Liver (tissue), 9 donors: ENCODE results near the gene ERN1. TPM values are rescaled to one million over a fixed set of nuclear protein-coding genes. Genes with fewer than 3 reads are reported as not detected.

ENCODE experiments used
- DNase-seq: peaks from one replicate; pipeline ENCODE4 v3.0.0-alpha.2; 2017; ENCODE audit warnings: low spot score
- H3K27ac ChIP-seq, 2 donors: one replicate each; pipeline ENCODE4 v1.7.0; 2013; ENCODE audit warnings: inconsistent platforms in 2 of 2, low read length in 2 of 2, control low read depth in 1 of 2, low read depth in 1 of 2, mild to moderate bottlenecking in 1 of 2
- H3K27me3 ChIP-seq, 4 donors: one replicate each; pipeline versions ENCODE4 v1.6.1 to v1.7.0; 2013; ENCODE audit warnings: low read length in 3 of 4, inconsistent platforms in 1 of 4, mild to moderate bottlenecking in 1 of 4, moderate library complexity in 1 of 4; ENCODE audit not compliant: control insufficient read depth in 4 of 4, insufficient read depth in 4 of 4
- H3K36me3 ChIP-seq, 4 donors: one replicate each; pipeline versions ENCODE4 v1.6.1 to v1.7.0; 2013; ENCODE audit warnings: low read length in 3 of 4, mild to moderate bottlenecking in 3 of 4, low read depth in 1 of 4, moderate library complexity in 1 of 4; ENCODE audit not compliant: control insufficient read depth in 4 of 4, insufficient read depth in 3 of 4
- H3K4me1 ChIP-seq, 4 donors: one replicate each; pipeline versions ENCODE4 v1.6.1 to v1.7.0; 2013; ENCODE audit warnings: low read length in 3 of 4, mild to moderate bottlenecking in 3 of 4, moderate library complexity in 1 of 4; ENCODE audit not compliant: control insufficient read depth in 4 of 4, insufficient read depth in 4 of 4
- H3K4me3 ChIP-seq, 3 donors: one replicate each; pipeline versions ENCODE4 v1.6.1 to v1.7.0; 2013; ENCODE audit warnings: low read length in 3 of 3, control low read depth in 1 of 3, low read depth in 1 of 3, mild to moderate bottlenecking in 1 of 3
- H3K9ac ChIP-seq, 2 donors: one replicate each; pipeline ENCODE4 v1.7.0; 2013; ENCODE audit warnings: low read length in 2 of 2, mild to moderate bottlenecking in 2 of 2, moderate library complexity in 2 of 2, control low read depth in 1 of 2, low read depth in 1 of 2
- H3K9me3 ChIP-seq, 4 donors: one replicate each; pipeline versions ENCODE4 v1.6.1 to v1.7.0; 2013; ENCODE audit warnings: low read length in 3 of 4; ENCODE audit not compliant: control insufficient read depth in 4 of 4
- CTCF ChIP-seq: fragments of 150-350 bp; IDR thresholded peaks from 2 replicates; pipeline ENCODE4 v1.5.1; 2017; ENCODE audit warnings: improper control_type of control experiment, low read depth, low read length; ENCODE audit not compliant: missing input control
- FOXA1 ChIP-seq: IDR thresholded peaks from 2 replicates; pipeline ENCODE4 v1.6.1; 2016; ENCODE audit warnings: antibody characterized with exemption
- FOXA2 ChIP-seq: IDR thresholded peaks from 2 replicates; pipeline ENCODE4 v1.6.1; 2016; ENCODE audit warnings: antibody characterized with exemption
- GABPA ChIP-seq, 2 donors: IDR thresholded peaks in 1 of 2; conservative IDR thresholded peaks in 1 of 2; 2 replicates each; pipeline ENCODE4 v1.6.1; 2016; ENCODE audit warnings: antibody characterized with exemption in 2 of 2, mild to moderate bottlenecking in 1 of 2, moderate library complexity in 1 of 2
- JUND ChIP-seq, 2 donors: IDR thresholded peaks; 2 replicates each; pipeline ENCODE4 v1.6.1; 2016; ENCODE audit warnings: antibody characterized with exemption in 2 of 2
- MAX ChIP-seq: IDR thresholded peaks from 2 replicates; pipeline ENCODE4 v1.6.1; 2016; ENCODE audit warnings: antibody characterized with exemption
- NR2F2 ChIP-seq: IDR thresholded peaks from 2 replicates; pipeline ENCODE4 v1.6.1; 2016; ENCODE audit warnings: antibody characterized with exemption
- REST ChIP-seq: IDR thresholded peaks from 2 replicates; pipeline ENCODE4 v1.6.1; 2016; ENCODE audit warnings: antibody characterized with exemption, mild to moderate bottlenecking
- RXRA ChIP-seq, 2 donors: IDR thresholded peaks; 2 replicates each; pipeline ENCODE4 v1.6.1; 2017 to 2018; ENCODE audit warnings: antibody characterized with exemption in 2 of 2, mild to moderate bottlenecking in 1 of 2
- TAF1 ChIP-seq: conservative IDR thresholded peaks from 2 replicates; pipeline ENCODE4 v1.6.1; 2016; ENCODE audit warnings: antibody characterized with exemption, mild to moderate bottlenecking
- YY1 ChIP-seq: IDR thresholded peaks from 2 replicates; pipeline ENCODE4 v1.6.1; 2016; ENCODE audit warnings: antibody characterized with exemption, mild to moderate bottlenecking
- ZBTB33 ChIP-seq: IDR thresholded peaks from 2 replicates; pipeline ENCODE4 v1.6.1; 2016; ENCODE audit warnings: antibody characterized with exemption
- WGBS: extraction: QIAGEN DNeasy Blood & Tissue Kit; methylation state at CpG from one replicate; pipeline ENCODE4 v1.1.7; 2013; 5-methylcytosine and 5-hydroxymethylcytosine counted together
- polyA plus RNA-seq, 2 donors: library from polyadenylated mRNA; stranded (reverse) in 1 of 2; unstranded in 1 of 2; fragments of 200-250 nt in 1 of 2; fragments of >200 nt in 1 of 2; fragmentation: Nextera tagmentation in 1 of 2; extraction: Ambion mirVana in 1 of 2; gene quantifications; one replicate each; pipeline versions ENCODE4 v1.2.1 to v1.2.3, GENCODE V29; 2013 to 2015
- total RNA-seq, 2 donors: library from RNA; depleted of rRNA; stranded (reverse); fragments of >200 nt; gene quantifications; one replicate each; pipeline ENCODE4 v1.2.3, GENCODE V29; 2014
- donor health status: healthy.
- donor health status: healthy.
- donor health status: healthy.
- donor health status: healthy.
- donor health status: healthy.

Gene ERN1
- total and polyA plus RNA-seq, 4 donors, result 6.3 to 35.1 (median 14.9) TPM

GRCh38 chr17:63999680-64000531, 130.0 kb downstream of the ERN1 start:
- H3K4me3 ChIP-seq, result no peak overlapping the region
- no peak overlapping the region for H3K27ac ChIP-seq
- H3K9ac ChIP-seq, result no peak overlapping the region
- H3K4me1 ChIP-seq, result peaks cover 0 to 10% (median 4%) of the 10 kb centered on the region in 4 donors
- peaks cover 0 to 2% (median 0%) of the 10 kb centered on the region in 4 donors for H3K27me3 ChIP-seq
- no peak for TF ChIP-seq TAF1
- no peak for TF ChIP-seq GABPA (IDR thresholded peaks at IDR 0.05 in 1 of 2, conservative IDR thresholded peaks at IDR 0.05 in 1 of 2)
- no peak for TF ChIP-seq MAX
- TF ChIP-seq FOXA1, result no peak
- no peak for TF ChIP-seq JUND (IDR thresholded peaks at IDR 0.05)
- TF ChIP-seq NR2F2, result no peak
- TF ChIP-seq RXRA (IDR thresholded peaks at IDR 0.05), result no peak
- TF ChIP-seq FOXA2, result no peak
- no peak for TF ChIP-seq REST
- no peak for TF ChIP-seq CTCF
- TF ChIP-seq ZBTB33, result no peak
- TF ChIP-seq YY1, result no peak
- no peaks in the 10 kb centered on the region for H3K9me3 ChIP-seq
- DNase-seq, result no peak
- WGBS, result 82% methylated on average over 25 of the region's 25 CpGs
- peaks cover 0 to 3% (median 0%) of the 10 kb centered on the region in 4 donors for H3K36me3 ChIP-seq
